ENCODE measurements around the gene ALPL.

ALPL gene

GRCh38 chr1:21532496-21532895 is 23.3 kb downstream of the ALPL start:
- DNase-seq, result no peak

- no peak for DNase-seq
Measured at GRCh38 chr1:21532992-21533534, 23.8 kb downstream of the ALPL start.

GRCh38 chr1:21534146-21534545 is 24.9 kb downstream of the ALPL start:
- DNase-seq, result no peak

GRCh38 chr1:21534674-21535378 is 25.6 kb downstream of the ALPL start:
- no peak for DNase-seq

- DNase-seq, result no peak
Measured at GRCh38 chr1:21536218-21536617, 27.0 kb downstream of the ALPL start.

GRCh38 chr1:21537511-21537931 is 28.3 kb downstream of the ALPL start:
- no peak for DNase-seq

- no peak for DNase-seq
Measured at GRCh38 chr1:21537932-21538630, 28.9 kb downstream of the ALPL start.

GRCh38 chr1:21539933-21540332 is 30.7 kb downstream of the ALPL start:
- DNase-seq, result no peak

- DNase-seq, result no peak
Measured at GRCh38 chr1:21541329-21541728, 32.1 kb downstream of the ALPL start.

GRCh38 chr1:21541835-21542234 is 32.6 kb downstream of the ALPL start:
- no peak for DNase-seq

- no peak for DNase-seq
Measured at GRCh38 chr1:21543598-21543997, 34.4 kb downstream of the ALPL start.

GRCh38 chr1:21544095-21544494 is 34.9 kb downstream of the ALPL start:
- DNase-seq, result no peak

GRCh38 chr1:21546122-21546825 is 37.1 kb downstream of the ALPL start:
- DNase-seq, result no peak

- DNase-seq, result no peak
Measured at GRCh38 chr1:21547876-21548275, 38.7 kb downstream of the ALPL start.

GRCh38 chr1:21550097-21550496 is 40.9 kb downstream of the ALPL start:
- no peak for DNase-seq

GRCh38 chr1:21550866-21551475 is 41.7 kb downstream of the ALPL start:
- DNase-seq, result no peak

- DNase-seq, result no peak
Measured at GRCh38 chr1:21552715-21553114, 43.5 kb downstream of the ALPL start.

GRCh38 chr1:21553116-21553926 is 44.1 kb downstream of the ALPL start:
- DNase-seq, result no peak

- no peak for DNase-seq
Measured at GRCh38 chr1:21559788-21560567, 50.8 kb downstream of the ALPL start.

GRCh38 chr1:21560916-21561638 is 51.9 kb downstream of the ALPL start:
- no peak for DNase-seq

- no peak for DNase-seq
Measured at GRCh38 chr1:21562896-21563295, 53.7 kb downstream of the ALPL start.

All from NCI-H774 (cell line).